ENCODE results near the gene MYO19.

- TF ChIP-seq POLR2A (IDR thresholded peaks at IDR 0.05) (no peak), CTCF (IDR thresholded peaks at IDR 0.05) (no peak), POLR2AphosphoS5 (IDR thresholded peaks at IDR 0.05) (no peak)
These were observed 28.3 kb downstream of the MYO19 start for GRCh38 chr17:36506249-36506826.
